NCI-H526 (cell line): Measurements from ENCODE around the gene MKKS.
"Not testable (repeated sequence)": the region's sequence is repeated elsewhere in the genome, so short reads cannot be mapped to it uniquely, and the experiment has no call there.

Source experiments
- DNase-seq, 2 experiments: peaks; one replicate each; lab custom pipeline; 2025; lab: John Stamatoyannopoulos, UW

The MKKS gene

GRCh38 chr20:10412591-10413408, 21.2 kb downstream of the MKKS start:
- no peak for DNase-seq

GRCh38 chr20:10411673-10412072, 22.3 kb downstream of the MKKS start:
- no peak for DNase-seq

GRCh38 chr20:10408108-10408813, 25.8 kb downstream of the MKKS start:
- no peak for DNase-seq

GRCh38 chr20:10404959-10405530, 29.0 kb downstream of the MKKS start:
- DNase-seq = no peak

- peak in 1 of 2 experiments; percentile 27 for DNase-seq
These were observed 29.9 kb downstream of the MKKS start for GRCh38 chr20:10404023-10404628.

- DNase-seq = no peak
These were observed 30.9 kb downstream of the MKKS start for GRCh38 chr20:10402938-10403608.

GRCh38 chr20:10398834-10399369, 35.1 kb downstream of the MKKS start:
- DNase-seq = no peak

- DNase-seq = not testable (repeated sequence)
These were observed 39.3 kb downstream of the MKKS start for GRCh38 chr20:10394752-10395151.

- DNase-seq = no peak
These were observed 43.3 kb downstream of the MKKS start for GRCh38 chr20:10390709-10391108.

- no peak for DNase-seq
These were observed 45.4 kb downstream of the MKKS start for GRCh38 chr20:10388597-10388996.

GRCh38 chr20:10387686-10388085, 46.3 kb downstream of the MKKS start:
- no peak for DNase-seq

- no peak for DNase-seq
These were observed 48.0 kb downstream of the MKKS start for GRCh38 chr20:10385850-10386544.

GRCh38 chr20:10381477-10381876, 52.5 kb downstream of the MKKS start:
- no peak for DNase-seq

GRCh38 chr20:10379761-10380160, 54.3 kb downstream of the MKKS start:
- DNase-seq = no peak

GRCh38 chr20:10376270-10377075, 57.5 kb downstream of the MKKS start:
- DNase-seq = no peak

- DNase-seq = no peak
These were observed 58.8 kb downstream of the MKKS start for GRCh38 chr20:10375191-10375590.

- DNase-seq = no peak
These were observed 60.0 kb downstream of the MKKS start for GRCh38 chr20:10374036-10374435.

- DNase-seq = no peak
These were observed 62.6 kb downstream of the MKKS start for GRCh38 chr20:10371467-10371866.

GRCh38 chr20:10370091-10370887, 63.7 kb downstream of the MKKS start:
- DNase-seq = no peak

- no peak for DNase-seq
These were observed 64.3 kb downstream of the MKKS start for GRCh38 chr20:10369723-10370090.
